BJ (cell line): Measurements from ENCODE around the gene CALML3. TPM values are rescaled to one million over a fixed set of nuclear protein-coding genes. Genes with fewer than 3 reads are reported as not detected.

Experiments
- polyA plus RNA-seq: library from polyadenylated mRNA; depleted of rRNA; stranded (reverse); fragments of >200 nt; gene quantifications from 2 replicates; pipeline ENCODE4 v1.2.3, GENCODE V29; 2011; rRNA removed

The CALML3 gene
- polyA plus RNA-seq, 1 experiment = not detected

Other genes with a start within 250 kb of the CALML3 start
- not detected in 2 replicates for gene UCN3, start 160.0 kb upstream of the CALML3 start, polyA plus RNA-seq
- gene TUBAL3, start 120.1 kb upstream of the CALML3 start, polyA plus RNA-seq = not detected in 2 replicates
- 62.5 and 70.1 TPM in 2 replicates for gene NET1, start 112.4 kb upstream of the CALML3 start, polyA plus RNA-seq
- gene CALML5, start 25.4 kb upstream of the CALML3 start, polyA plus RNA-seq = not detected in 2 replicates
- 6.3 and 8.6 TPM in 2 replicates for gene ASB13, start 141.6 kb downstream of the CALML3 start, polyA plus RNA-seq
- 27.1 and 45.2 TPM in 2 replicates for gene TASOR2, start 159.9 kb downstream of the CALML3 start, polyA plus RNA-seq